ENCODE data around the gene B4GALT1. TPM values are rescaled to one million over a fixed set of nuclear protein-coding genes. Genes with fewer than 3 reads are reported as not detected.

B4GALT1 gene
- total and polyA plus RNA-seq, 2 donors (not counting 3 experiments of a cell fraction or from before 2014, with no cell fraction given) = 61.4 to 66.5 TPM

DNA sequence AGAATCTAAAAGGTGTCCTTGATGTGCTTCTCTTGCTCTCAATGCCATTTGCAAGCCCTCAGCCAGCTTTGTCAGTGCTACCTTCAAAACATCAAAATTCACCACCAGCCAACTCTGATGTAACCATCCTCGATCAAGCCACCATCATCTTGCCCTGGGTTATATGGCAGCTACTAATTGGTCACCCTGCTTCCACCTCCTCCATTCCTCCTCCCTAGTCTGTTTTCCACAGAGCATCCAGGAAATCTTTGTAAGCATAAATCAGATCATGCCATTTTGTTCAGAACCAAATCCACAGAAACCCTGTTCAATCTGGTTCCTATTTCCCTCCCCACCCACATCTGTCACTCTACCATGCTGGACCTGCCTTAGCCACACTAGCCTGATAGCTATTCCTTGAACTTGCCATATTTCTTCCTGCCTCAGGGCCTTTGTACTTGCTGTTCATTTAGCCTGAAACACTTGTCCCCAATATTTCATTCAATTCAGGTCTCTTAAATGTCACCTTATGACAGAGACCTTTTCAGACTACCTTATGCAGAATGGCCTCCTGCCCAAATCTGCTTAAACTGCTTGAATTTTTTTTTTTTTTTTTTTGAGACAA, 1.9 kb upstream of the B4GALT1 start:
- no peak overlapping the region for H2AFZ ChIP-seq (ENCODE audit: low read depth, low read length)
- no peaks in the 10 kb centered on the region for H3K9me3 ChIP-seq (replicated peaks; ENCODE audit: control insufficient read depth, insufficient read depth, low read length)
- no peaks in the 10 kb centered on the region for H3K36me3 ChIP-seq (ENCODE audit: control insufficient read depth in 2 of 2, extremely low read depth in 1 of 2, insufficient read depth in 2 of 2, low read length in 2 of 2)
- H3K9ac ChIP-seq (replicated peaks; ENCODE audit: extremely low read depth, insufficient read depth, low read length) = no peak overlapping the region
- POLR2A ChIA-PET = no interaction called here
- intact Hi-C loops (cut with micrococcal nuclease) = loop anchor here (5.0 kb wide), 1 partner anchor 142 kb away; the partner anchor contains the start of gene DNAJA1
- FAIRE-seq (no peak), DNase-seq (ENCODE audit: low read depth, low spot score) (no peak)
- H3K4me2 ChIP-seq (ENCODE audit: insufficient read depth, low read length) = no peak overlapping the region
- H3K79me2 ChIP-seq (ENCODE audit: control insufficient read depth, insufficient read depth, low read length) = peaks cover 25% of the 10 kb centered on the region
- no TSS peak for BruUV-seq (replicated peaks)
- no peak overlapping the region for H3K4me3 ChIP-seq (replicated peaks in 1 of 3; ENCODE audit: insufficient read depth in 1 of 3, low read depth in 1 of 3, low read length in 3 of 3)
- H3K4me1 ChIP-seq (ENCODE audit: control insufficient read depth, extremely low read depth, insufficient read depth, low read length) = peaks cover 40% of the 10 kb centered on the region
- no peaks in the 10 kb centered on the region for H3K9me1 ChIP-seq (replicated peaks; ENCODE audit: control insufficient read depth, extremely low read depth, insufficient read depth, low read length)
- CTCF ChIA-PET = interaction anchor here (2.1 to 3.6 kb wide), 3 partner anchors 18 to 57 kb away, joined by 6 to 17 read pairs (median 13); no protein-coding TSS in a partner anchor
- H4K20me1 ChIP-seq (replicated peaks; ENCODE audit: control insufficient read depth, extremely low read depth, insufficient read depth, low read length) = no peaks in the 10 kb centered on the region
- H3K27ac ChIP-seq (ENCODE audit: insufficient read depth, low read depth, low read length) = no peak overlapping the region
- dilution Hi-C loops (cut with MboI; ENCODE audit: extremely low pct_ligation_motif_present, low sequenced_read_pairs) = no loop called here
- TF ChIP-seq GATA2 (IDR thresholded peaks at IDR 0.05; ENCODE audit: insufficient read depth, insufficient read length, low read depth, low read length) (no peak), POLR2AphosphoS5 (IDR thresholded peaks at IDR 0.05; ENCODE audit: insufficient read depth, low read depth, low read length) (no peak), JUN (IDR thresholded peaks at IDR 0.05; ENCODE audit: borderline replicate concordance, insufficient read depth, insufficient read length, low read depth) (no peak), MYC (IDR thresholded peaks at IDR 0.05; ENCODE audit: low read depth, low read length) (no peak), EZH2 (IDR thresholded peaks at IDR 0.05; ENCODE audit: borderline replicate concordance, low read depth, low read length, severe bottlenecking) (no peak), FOS (IDR thresholded peaks at IDR 0.05; ENCODE audit: borderline replicate concordance, insufficient read depth, low read length) (no peak), POLR2A (IDR thresholded peaks at IDR 0.05; ENCODE audit: low read depth, low read length) (no peak)
- TF ChIP-seq, protein P1, sequence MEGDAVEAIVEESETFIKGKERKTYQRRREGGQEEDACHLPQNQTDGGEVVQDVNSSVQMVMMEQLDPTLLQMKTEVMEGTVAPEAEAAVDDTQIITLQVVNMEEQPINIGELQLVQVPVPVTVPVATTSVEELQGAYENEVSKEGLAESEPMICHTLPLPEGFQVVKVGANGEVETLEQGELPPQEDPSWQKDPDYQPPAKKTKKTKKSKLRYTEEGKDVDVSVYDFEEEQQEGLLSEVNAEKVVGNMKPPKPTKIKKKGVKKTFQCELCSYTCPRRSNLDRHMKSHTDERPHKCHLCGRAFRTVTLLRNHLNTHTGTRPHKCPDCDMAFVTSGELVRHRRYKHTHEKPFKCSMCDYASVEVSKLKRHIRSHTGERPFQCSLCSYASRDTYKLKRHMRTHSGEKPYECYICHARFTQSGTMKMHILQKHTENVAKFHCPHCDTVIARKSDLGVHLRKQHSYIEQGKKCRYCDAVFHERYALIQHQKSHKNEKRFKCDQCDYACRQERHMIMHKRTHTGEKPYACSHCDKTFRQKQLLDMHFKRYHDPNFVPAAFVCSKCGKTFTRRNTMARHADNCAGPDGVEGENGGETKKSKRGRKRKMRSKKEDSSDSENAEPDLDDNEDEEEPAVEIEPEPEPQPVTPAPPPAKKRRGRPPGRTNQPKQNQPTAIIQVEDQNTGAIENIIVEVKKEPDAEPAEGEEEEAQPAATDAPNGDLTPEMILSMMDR (IDR thresholded peaks at IDR 0.05; ENCODE audit: extremely low read depth in 1 of 2, insufficient read depth in 1 of 2, low read depth in 1 of 2, low read length in 2 of 2) = no peak
- TF ChIP-seq, protein P2, sequence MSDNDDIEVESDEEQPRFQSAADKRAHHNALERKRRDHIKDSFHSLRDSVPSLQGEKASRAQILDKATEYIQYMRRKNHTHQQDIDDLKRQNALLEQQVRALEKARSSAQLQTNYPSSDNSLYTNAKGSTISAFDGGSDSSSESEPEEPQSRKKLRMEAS (IDR thresholded peaks at IDR 0.05; ENCODE audit: insufficient read depth, insufficient read length) = no peak
- H3K27me3 ChIP-seq (ENCODE audit: control insufficient read depth in 2 of 2, insufficient read depth in 2 of 2, low read length in 2 of 2) = no peaks in the 10 kb centered on the region

Data from endothelial cell of umbilical vein (primary cell).